ES-I3 (cell line): ENCODE results near the gene LRRK1.
"Not testable (repeated sequence)": the region's sequence is repeated elsewhere in the genome, so short reads cannot be mapped to it uniquely, and the experiment has no call there.

Experiments used
- H3K36me3 ChIP-seq: 2 replicates; pipeline ENCODE4 v1.6.1; 2013; ENCODE audit warnings: mild to moderate bottlenecking, low read length, control low read depth, moderate library complexity; ENCODE audit not compliant: insufficient read depth
- H3K4me1 ChIP-seq: 2 replicates; pipeline ENCODE4 v1.6.1; 2013; ENCODE audit warnings: mild to moderate bottlenecking, control low read depth, low read length; ENCODE audit not compliant: insufficient read depth
- H3K9ac ChIP-seq: 2 replicates; pipeline ENCODE4 v1.6.1; 2013; ENCODE audit warnings: low read depth, mild to moderate bottlenecking, low read length, moderate library complexity
- H3K9me3 ChIP-seq: 2 replicates; pipeline ENCODE4 v1.6.1; 2013; ENCODE audit warnings: mild to moderate bottlenecking, low read length, moderate library complexity; ENCODE audit not compliant: control insufficient read depth, insufficient read depth

LRRK1 gene

GRCh38 chr15:101067660-101068522 is 148.7 kb downstream of the LRRK1 start:
- H3K9ac ChIP-seq = peak overlapping the region; percentile 33
- no peaks in the 10 kb centered on the region; the same call in 1 of the 2 replicates for H3K9me3 ChIP-seq
- H3K36me3 ChIP-seq = no peaks in the 10 kb centered on the region
- H3K4me1 ChIP-seq = peaks cover 60% of the 10 kb centered on the region

GRCh38 chr15:101068523-101068960 is 149.4 kb downstream of the LRRK1 start:
- Histone ChIP-seq H3K4me1 (peaks cover 53% of the 10 kb centered on the region), H3K9ac (peak overlapping the region; percentile 33), H3K36me3 (no peaks in the 10 kb centered on the region), H3K9me3 (no peaks in the 10 kb centered on the region; the same call in 1 of the 2 replicates)

GRCh38 chr15:101068961-101069653 is 149.9 kb downstream of the LRRK1 start:
- H3K9me3 ChIP-seq = no peaks in the 10 kb centered on the region; the same call in 1 of the 2 replicates
- H3K36me3 ChIP-seq = no peaks in the 10 kb centered on the region
- H3K9ac ChIP-seq = peak overlapping the region; percentile 33
- H3K4me1 ChIP-seq = peaks cover 48% of the 10 kb centered on the region

GRCh38 chr15:101069654-101069973 is 150.5 kb downstream of the LRRK1 start:
- H3K4me1 ChIP-seq = peaks cover 44% of the 10 kb centered on the region
- H3K9me3 ChIP-seq = no peaks in the 10 kb centered on the region; the same call in 1 of the 2 replicates
- H3K36me3 ChIP-seq = no peaks in the 10 kb centered on the region
- peak overlapping the region; percentile 2; the same call in 1 of the 2 replicates for H3K9ac ChIP-seq

- Histone ChIP-seq H3K9ac (peak overlapping the region; percentile 2; the same call in 1 of the 2 replicates), H3K9me3 (no peaks in the 10 kb centered on the region; the same call in 1 of the 2 replicates), H3K36me3 (no peaks in the 10 kb centered on the region), H3K4me1 (peaks cover 44% of the 10 kb centered on the region)
Measured at GRCh38 chr15:101070024-101070423, 150.9 kb downstream of the LRRK1 start.

GRCh38 chr15:101070502-101071273 is 151.5 kb downstream of the LRRK1 start:
- Histone ChIP-seq H3K4me1 (peaks cover 44% of the 10 kb centered on the region), H3K9ac (peak overlapping the region; percentile 2; the same call in 1 of the 2 replicates)

GRCh38 chr15:101071651-101072050 is 152.5 kb downstream of the LRRK1 start:
- Histone ChIP-seq H3K4me1 (peaks cover 44% of the 10 kb centered on the region), H3K9ac (no peak overlapping the region), H3K9me3 (no peaks in the 10 kb centered on the region; the same call in 1 of the 2 replicates), H3K36me3 (no peaks in the 10 kb centered on the region)

More at GRCh38 chr15:101070502-101071273, 151.5 kb downstream of the LRRK1 start:
- H3K36me3 ChIP-seq = no peaks in the 10 kb centered on the region
- H3K9me3 ChIP-seq = no peaks in the 10 kb centered on the region; the same call in 1 of the 2 replicates

GRCh38 chr15:101072235-101072634 is 153.1 kb downstream of the LRRK1 start:
- not testable (repeated sequence) for H3K36me3 ChIP-seq, H3K9ac ChIP-seq, H3K9me3 ChIP-seq
- peaks cover 40% of the 10 kb centered on the region for H3K4me1 ChIP-seq

- not testable (repeated sequence) for H3K9me3 ChIP-seq, H3K36me3 ChIP-seq
- Histone ChIP-seq H3K4me1 (peaks cover 24% of the 10 kb centered on the region), H3K9ac (peak overlapping the region; percentile 38)
Measured at GRCh38 chr15:101077806-101078668, 158.9 kb downstream of the LRRK1 start.

GRCh38 chr15:101078669-101079323 is 159.6 kb downstream of the LRRK1 start:
- Histone ChIP-seq H3K9ac (no peak overlapping the region; the same call in 1 of the 2 replicates), H3K36me3 (no peaks in the 10 kb centered on the region)

GRCh38 chr15:101081900-101082299 is 162.7 kb downstream of the LRRK1 start:
- Histone ChIP-seq H3K4me1 (peaks cover 24% of the 10 kb centered on the region), H3K36me3 (no peaks in the 10 kb centered on the region), H3K9me3 (no peaks in the 10 kb centered on the region), H3K9ac (no peak overlapping the region)

More at GRCh38 chr15:101078669-101079323, 159.6 kb downstream of the LRRK1 start:
- Histone ChIP-seq H3K9me3 (no peaks in the 10 kb centered on the region), H3K4me1 (peaks cover 24% of the 10 kb centered on the region)

- Histone ChIP-seq H3K4me1 (peaks cover 16% of the 10 kb centered on the region), H3K9me3 (no peaks in the 10 kb centered on the region), H3K36me3 (no peaks in the 10 kb centered on the region), H3K9ac (no peak overlapping the region)
Measured at GRCh38 chr15:101083336-101084045, 164.3 kb downstream of the LRRK1 start.
